Gastrocnemius medialis (tissue), 4 donors: ENCODE data around the gene GPATCH2. TPM values are rescaled to one million over a fixed set of nuclear protein-coding genes. Genes with fewer than 3 reads are reported as not detected.
"Not testable (repeated sequence)": the region's sequence is repeated elsewhere in the genome, so short reads cannot be mapped to it uniquely, and the experiment has no call there.

Experiments
- ATAC-seq, 2 donors: fragments of 150-250 bp; one replicate each; pipeline ENCODE4 v1.9.1; 2016
- DNase-seq, 2 donors: peaks; one replicate each; pipeline ENCODE4 v3.0.0-alpha.2; 2019
- H3K27ac ChIP-seq, 4 donors: fragments of 200-600 bp; sonication (generic); 1 replicate in 1 of 4; 2 replicates in 3 of 4; pipeline ENCODE4 v1.5.1; 2016 to 2018; ENCODE audit warnings: mild to moderate bottlenecking in 2 of 4, moderate library complexity in 1 of 4
- H3K27me3 ChIP-seq, 3 donors: fragments of 200-600 bp; sonication (generic) in 2 of 3; 1 replicate in 1 of 3; 2 replicates in 2 of 3; pipeline versions ENCODE4 v1.5.1 to v1.6.0; 2016 to 2019; ENCODE audit warnings: mild to moderate bottlenecking in 1 of 3, moderate library complexity in 1 of 3
- H3K36me3 ChIP-seq, 2 donors: fragments of 200-600 bp; sonication (generic) in 1 of 2; one replicate each; pipeline ENCODE4 v1.5.1; 2017 to 2018
- H3K4me1 ChIP-seq, 2 donors: fragments of 200-600 bp; sonication (generic) in 1 of 2; one replicate each; pipeline ENCODE4 v1.5.1; 2016 to 2017; ENCODE audit warnings: mild to moderate bottlenecking in 2 of 2
- H3K4me3 ChIP-seq, 4 donors: fragments of 200-600 bp; sonication (generic) in 3 of 4; 1 replicate in 1 of 4; 2 replicates in 3 of 4; pipeline ENCODE4 v1.5.1; 2016 to 2019; ENCODE audit warnings: mild to moderate bottlenecking in 2 of 4
- H3K9me3 ChIP-seq, 3 donors: fragments of 200-600 bp; sonication (generic) in 2 of 3; 1 replicate in 1 of 3; 2 replicates in 2 of 3; pipeline ENCODE4 v1.5.1; 2016 to 2019
- CTCF ChIP-seq, 5 experiments: fragments of 450-650 bp in 3 of 5; fragments of 200-600 bp in 2 of 5; sonication (generic) in 2 of 5; IDR thresholded peaks in 4 of 5; conservative IDR thresholded peaks in 1 of 5; 1 replicate in 4 of 5; 2 replicates in 1 of 5; pipeline ENCODE4 v1.5.1; 2016 to 2019; ENCODE audit warnings: antibody characterized with exemption in 5 of 5, mild to moderate bottlenecking in 3 of 5, moderate library complexity in 3 of 5
- POLR2A ChIP-seq, 2 donors: fragments of 450-650 bp; IDR thresholded peaks; one replicate each; pipeline ENCODE4 v1.6.1; 2017; ENCODE audit warnings: antibody characterized with exemption in 2 of 2, mild to moderate bottlenecking in 2 of 2, moderate library complexity in 2 of 2
- in situ Hi-C, 4 donors: fragments of 200-750 bp; cut with MboI; loops; one replicate each; pipeline versions ENCODE4 v1.15.0 to v1.8.0; 2017; ENCODE audit warnings: low sequenced_read_pairs in 4 of 4
- intact Hi-C: fragments of 100-400 bp; cut with DNase I; formaldehyde crosslinking; loops from one replicate; pipeline ENCODE4 v1.15.1; 2023; ENCODE audit warnings: low total_unique reads
- total RNA-seq, 4 donors: library from RNA; depleted of rRNA; stranded (reverse); fragments of >200 nt; gene quantifications; one replicate each; pipeline versions ENCODE4 v1.1.0 to v1.2.3, GENCODE V29; 2016

The GPATCH2 gene
- total RNA-seq, 4 donors from 2014 or later, result 3.6 to 9.3 (median 6.9) TPM

DNA sequence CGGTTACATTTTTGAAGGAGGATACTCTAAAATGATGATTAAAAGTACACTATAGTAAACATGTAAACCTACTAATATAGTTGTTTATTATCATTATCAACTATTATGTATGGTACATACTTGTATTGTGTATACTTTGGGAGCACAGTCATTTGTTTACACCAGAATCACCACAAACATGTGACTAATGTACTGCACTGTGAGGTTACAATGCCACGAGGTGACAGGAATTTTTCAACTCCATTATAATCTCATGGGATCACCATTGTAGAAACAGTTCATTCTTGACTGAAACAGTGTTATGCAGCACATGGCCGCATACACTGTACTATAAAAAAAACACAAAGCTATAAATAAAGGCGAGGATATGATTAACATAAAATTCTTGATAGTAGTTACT lies 44.3 kb downstream of the GPATCH2 start:
- no peak overlapping the region for H3K4me3 ChIP-seq
- H3K4me1 ChIP-seq, result no peaks in the 10 kb centered on the region
- intact Hi-C loops (no loop called here), in situ Hi-C loops (no loop called here)
- ATAC-seq (no peak), DNase-seq (no peak)
- no peak overlapping the region for H3K27ac ChIP-seq
- H3K36me3 ChIP-seq, result no peaks in the 10 kb centered on the region
- H3K27me3 ChIP-seq, result no peaks in the 10 kb centered on the region
- no peak for TF ChIP-seq CTCF (IDR thresholded peaks at IDR 0.05 in 4 of 5, conservative IDR thresholded peaks at IDR 0.05 in 1 of 5)
- no peak for TF ChIP-seq POLR2A (IDR thresholded peaks at IDR 0.05)
- no peaks in the 10 kb centered on the region for H3K9me3 ChIP-seq

DNA sequence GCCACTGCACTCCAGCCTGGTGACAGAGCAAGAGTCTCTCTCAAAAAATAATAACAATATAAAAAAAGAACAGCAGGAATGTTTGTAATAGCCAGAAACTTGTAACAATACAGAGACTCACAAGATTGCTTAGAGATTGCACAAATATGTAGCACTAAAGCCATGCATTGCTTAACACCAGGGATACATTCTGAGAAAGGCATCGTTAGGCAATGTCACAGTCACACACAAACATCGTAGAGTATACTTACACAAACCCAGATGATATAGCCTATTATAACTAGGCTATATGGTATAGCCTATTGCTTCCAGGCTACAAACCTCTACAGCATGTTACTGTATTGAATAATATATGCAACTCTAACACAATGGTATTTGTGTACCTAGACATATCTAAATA lies 45.3 kb downstream of the GPATCH2 start:
- in situ Hi-C loops, result no loop called here
- no peak for DNase-seq
- Histone ChIP-seq H3K27ac (no peak overlapping the region), H3K36me3 (no peaks in the 10 kb centered on the region), H3K27me3 (no peaks in the 10 kb centered on the region), H3K4me1 (no peaks in the 10 kb centered on the region), H3K9me3 (no peaks in the 10 kb centered on the region), H3K4me3 (no peak overlapping the region)
- no peak for ATAC-seq
- TF ChIP-seq POLR2A (IDR thresholded peaks at IDR 0.05) (no peak), CTCF (IDR thresholded peaks at IDR 0.05 in 4 of 5, conservative IDR thresholded peaks at IDR 0.05 in 1 of 5) (no peak)
- intact Hi-C loops, result no loop called here

GRCh38 chr1:217584286-217584811 lies 46.5 kb downstream of the GPATCH2 start:
- H3K27ac ChIP-seq, result not testable (repeated sequence)

DNA sequence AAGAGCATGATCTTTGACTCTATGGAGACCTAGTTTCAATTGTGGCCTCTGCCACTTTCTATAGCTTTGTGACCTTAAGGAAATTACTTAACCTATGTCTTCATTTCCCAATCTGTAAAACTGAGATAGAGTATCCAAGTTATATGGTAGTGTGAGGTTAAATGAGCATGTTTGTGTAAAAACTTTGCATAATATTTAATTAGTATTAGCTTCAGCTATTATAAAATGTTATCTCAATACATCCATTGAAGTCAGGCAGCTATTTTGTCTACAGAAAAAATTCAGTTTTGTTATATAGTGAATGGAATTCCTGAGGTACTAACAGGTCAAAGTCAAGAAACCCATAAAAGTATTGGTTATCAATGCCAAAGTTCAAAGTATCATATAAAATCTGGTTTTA lies 53.6 kb downstream of the GPATCH2 start:
- Histone ChIP-seq H3K27ac (no peak overlapping the region), H3K4me1 (no peaks in the 10 kb centered on the region), H3K36me3 (no peaks in the 10 kb centered on the region), H3K9me3 (no peaks in the 10 kb centered on the region), H3K4me3 (no peak overlapping the region), H3K27me3 (no peaks in the 10 kb centered on the region)
- in situ Hi-C loops, result no loop called here
- intact Hi-C loops, result no loop called here
- DNase-seq (no peak), ATAC-seq (no peak)
- TF ChIP-seq CTCF (IDR thresholded peaks at IDR 0.05 in 4 of 5, conservative IDR thresholded peaks at IDR 0.05 in 1 of 5) (no peak), POLR2A (IDR thresholded peaks at IDR 0.05) (no peak)

More at GRCh38 chr1:217584286-217584811, 46.5 kb downstream of the GPATCH2 start:
- H3K27me3 ChIP-seq, H3K4me1 ChIP-seq, intact Hi-C loops, H3K4me3 ChIP-seq, H3K9me3 ChIP-seq, in situ Hi-C loops, DNase-seq, H3K36me3 ChIP-seq, ATAC-seq: not testable (repeated sequence)

DNA sequence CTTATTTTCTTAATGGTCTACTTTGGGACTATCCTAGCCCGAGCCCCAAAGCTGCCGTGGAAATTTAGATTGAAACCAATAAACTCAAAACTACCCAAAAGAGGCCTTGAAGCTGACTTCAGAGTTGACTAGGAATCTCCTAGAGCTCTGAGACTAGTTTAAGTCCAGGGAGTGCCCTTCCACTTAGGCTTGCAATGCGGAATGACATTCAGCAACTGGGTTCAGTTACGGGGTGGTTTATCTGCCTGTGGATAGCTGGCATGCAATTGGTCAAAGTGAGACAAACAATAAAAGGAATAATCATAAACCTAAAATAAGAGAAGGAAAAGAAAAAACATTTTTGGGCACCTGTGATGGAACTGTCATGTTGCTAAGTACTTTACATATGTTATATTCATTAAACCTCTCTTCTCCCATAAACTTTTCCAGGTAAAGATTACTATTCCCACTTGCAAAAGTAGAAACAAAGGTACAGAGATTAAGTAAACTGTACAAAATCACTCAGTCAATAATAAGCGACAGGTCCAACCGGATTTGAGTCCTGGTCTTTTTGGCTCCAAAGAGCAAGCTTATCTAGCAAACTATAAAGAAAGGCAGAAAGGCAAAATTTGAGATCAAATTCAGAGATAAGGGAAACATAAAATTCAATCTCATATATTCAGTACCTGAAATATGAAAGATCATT lies 56.5 kb downstream of the GPATCH2 start:
- in situ Hi-C loops, result no loop called here
- TF ChIP-seq CTCF (IDR thresholded peaks at IDR 0.05 in 4 of 5, conservative IDR thresholded peaks at IDR 0.05 in 1 of 5) (no peak), POLR2A (IDR thresholded peaks at IDR 0.05) (no peak)
- ATAC-seq (no peak), DNase-seq (no peak)
- H3K4me1 ChIP-seq, result no peaks in the 10 kb centered on the region
- no peaks in the 10 kb centered on the region for H3K27me3 ChIP-seq
- H3K9me3 ChIP-seq, result no peaks in the 10 kb centered on the region
- H3K4me3 ChIP-seq, result no peak overlapping the region
- H3K36me3 ChIP-seq, result no peaks in the 10 kb centered on the region
- intact Hi-C loops, result no loop called here
- H3K27ac ChIP-seq, result no peak overlapping the region
